H1 (cell line): ENCODE measurements around the gene IDI2. TPM values are rescaled to one million over a fixed set of nuclear protein-coding genes. Genes with fewer than 3 reads are reported as not detected.

Experiments used
- CTCF ChIA-PET: fragments of 300-600 bp; sonication (Branson Sonifier 250); formaldehyde crosslinking; loops from one replicate; lab custom pipeline; 2021; ENCODE audit not compliant: partially characterized antibody; lab: Charles Lee
- POLR2A ChIA-PET: fragments of 300-600 bp; sonication (Branson Sonifier 250); formaldehyde crosslinking; loops from one replicate; lab custom pipeline; 2021; ENCODE audit warnings: inconsistent platforms; ENCODE audit not compliant: partially characterized antibody; lab: Charles Lee
- DNase-seq, 2 experiments: peaks; one replicate each; pipeline versions ENCODE4 v3.0.0 to v3.0.0-alpha.2; 2010 to 2022; ENCODE audit warnings: low spot score in 2 of 2, low read depth in 1 of 2, mixed read lengths in 1 of 2
- FAIRE-seq: peaks from 2 replicates; lab custom pipeline; 2011; peaks lifted over from hg19 to GRCh38; lab: Jason Lieb, UNC
- H2AFZ ChIP-seq: 2 replicates; pipeline ENCODE4 v1.8.1; 2012; ENCODE audit warnings: low read length, inconsistent platforms
- H2AK5ac ChIP-seq: 2 replicates; pipeline ENCODE4 v1.6.1; 2013; ENCODE audit warnings: low read depth, low read length
- H2BK120ac ChIP-seq: replicated peaks from 2 replicates; pipeline ENCODE3; 2013; ENCODE audit warnings: low read depth, low read length, inconsistent platforms
- H2BK12ac ChIP-seq: 2 replicates; pipeline ENCODE4 v1.6.1; 2013; ENCODE audit warnings: low read depth, low read length
- H2BK15ac ChIP-seq: 2 replicates; pipeline ENCODE4 v1.6.1; 2013; ENCODE audit warnings: low read length
- H2BK20ac ChIP-seq: 2 replicates; pipeline ENCODE4 v1.6.1; 2013; ENCODE audit warnings: low read length
- H2BK5ac ChIP-seq: 2 replicates; pipeline ENCODE4 v1.6.1; 2013; ENCODE audit warnings: low read depth, low read length
- H3K14ac ChIP-seq: 2 replicates; pipeline ENCODE4 v1.6.1; 2013; ENCODE audit warnings: inconsistent platforms; ENCODE audit not compliant: insufficient read length
- H3K18ac ChIP-seq: 2 replicates; pipeline ENCODE4 v1.6.1; 2013; ENCODE audit warnings: low read length; ENCODE audit errors: extremely low read depth
- H3K23ac ChIP-seq: 2 replicates; pipeline ENCODE4 v1.6.1; 2013; ENCODE audit warnings: inconsistent platforms; ENCODE audit not compliant: insufficient read length
- H3K23me2 ChIP-seq: 2 replicates; pipeline ENCODE4 v1.6.1; 2013; ENCODE audit warnings: low read depth, low read length
- H3K27ac ChIP-seq: 2 replicates; pipeline ENCODE4 v1.6.1; 2011; ENCODE audit warnings: low read depth, low read length, inconsistent platforms
- H3K27me3 ChIP-seq, 4 experiments: replicated peaks in 1 of 4; 1 replicate in 1 of 4; 2 replicates in 3 of 4; pipeline versions ENCODE4 v1.6.1 to v1.8.1; 2011 to 2013; ENCODE audit warnings: low read length in 3 of 4, mild to moderate bottlenecking in 3 of 4, inconsistent platforms in 2 of 4, mixed read lengths in 2 of 4, moderate library complexity in 1 of 4; ENCODE audit not compliant: control insufficient read depth in 3 of 4, insufficient read depth in 3 of 4; ENCODE audit errors: extremely low read depth in 1 of 4
- H3K36me3 ChIP-seq, 4 experiments: 2 replicates each; pipeline versions ENCODE4 v1.6.1 to v1.8.1; 2011 to 2013; ENCODE audit warnings: mild to moderate bottlenecking in 4 of 4, low read length in 3 of 4, moderate library complexity in 2 of 4, control low read depth in 1 of 4, inconsistent platforms in 1 of 4; ENCODE audit not compliant: insufficient read depth in 4 of 4, control insufficient read depth in 2 of 4
- H3K4ac ChIP-seq: replicated peaks from 2 replicates; pipeline ENCODE3; 2013; ENCODE audit warnings: low read length, low read depth, mixed read lengths, inconsistent platforms; ENCODE audit not compliant: insufficient read length
- H3K4me1 ChIP-seq, 4 experiments: replicated peaks in 1 of 4; 1 replicate in 1 of 4; 2 replicates in 3 of 4; pipeline versions ENCODE4 v1.6.1 to v1.8.1; 2011 to 2013; ENCODE audit warnings: low read length in 3 of 4, inconsistent platforms in 2 of 4, mixed read lengths in 1 of 4; ENCODE audit not compliant: insufficient read depth in 4 of 4, control insufficient read depth in 3 of 4
- H3K4me2 ChIP-seq, 2 experiments: 2 replicates each; pipeline versions ENCODE4 v1.6.1 to v1.8.1; 2011 to 2013; ENCODE audit warnings: low read depth in 2 of 2, low read length in 2 of 2, control low read depth in 1 of 2, inconsistent platforms in 1 of 2, mild to moderate bottlenecking in 1 of 2; ENCODE audit not compliant: insufficient read depth in 1 of 2
- H3K4me3 ChIP-seq, 4 experiments: fragments of 200-600, 300-600 bp in 1 of 4; sonication (generic), shearing (Covaris generic), sonication (Bioruptor Twin) in 1 of 4; 2 replicates each; pipeline versions ENCODE4 v1.5.1 to v1.8.1; 2011 to 2016; ENCODE audit warnings: low read length in 4 of 4, low read depth in 3 of 4, control low read depth in 2 of 4, inconsistent platforms in 2 of 4, mild to moderate bottlenecking in 2 of 4, mixed read lengths in 1 of 4, moderate library complexity in 1 of 4; ENCODE audit not compliant: insufficient read depth in 2 of 4; ENCODE audit errors: extremely low read depth in 1 of 4
- H3K56ac ChIP-seq: replicated peaks from 2 replicates; pipeline ENCODE3; 2013; ENCODE audit warnings: low read depth, mild to moderate bottlenecking, mixed read lengths, low read length, inconsistent platforms; ENCODE audit not compliant: insufficient read length
- H3K79me1 ChIP-seq: 2 replicates; pipeline ENCODE4 v1.6.1; 2013; ENCODE audit warnings: low read depth, low read length, control low read depth
- H3K79me2 ChIP-seq, 2 experiments: 2 replicates each; pipeline versions ENCODE4 v1.6.1 to v1.8.1; 2012 to 2013; ENCODE audit warnings: low read length in 2 of 2, mild to moderate bottlenecking in 2 of 2, inconsistent platforms in 1 of 2; ENCODE audit not compliant: insufficient read depth in 2 of 2, control insufficient read depth in 1 of 2
- H3K9ac ChIP-seq, 4 experiments: replicated peaks in 1 of 4; 1 replicate in 1 of 4; 2 replicates in 3 of 4; pipeline versions ENCODE4 v1.6.1 to v1.8.1; 2011 to 2013; ENCODE audit warnings: low read depth in 3 of 4, low read length in 3 of 4, control low read depth in 2 of 4, mild to moderate bottlenecking in 2 of 4, moderate library complexity in 2 of 4, inconsistent platforms in 1 of 4; ENCODE audit errors: extremely low read depth in 1 of 4
- H3K9me3 ChIP-seq, 2 experiments: 2 replicates each; pipeline versions ENCODE4 v1.6.1 to v1.8.1; 2012 to 2013; ENCODE audit warnings: mild to moderate bottlenecking in 2 of 2, moderate library complexity in 2 of 2, control low read depth in 1 of 2, inconsistent platforms in 1 of 2, low read depth in 1 of 2, low read length in 1 of 2, mixed read lengths in 1 of 2; ENCODE audit not compliant: insufficient read depth in 2 of 2
- H4K20me1 ChIP-seq, 2 experiments: replicated peaks in 1 of 2; 2 replicates each; pipeline versions ENCODE3 to v1.8.1; 2011 to 2013; ENCODE audit warnings: inconsistent platforms in 2 of 2, low read length in 2 of 2, mild to moderate bottlenecking in 1 of 2; ENCODE audit not compliant: insufficient read depth in 2 of 2, control insufficient read depth in 1 of 2
- H4K5ac ChIP-seq: 2 replicates; pipeline ENCODE4 v1.6.1; 2013; ENCODE audit warnings: low read length, low read depth, mixed read lengths, inconsistent platforms; ENCODE audit not compliant: insufficient read length
- H4K8ac ChIP-seq: 2 replicates; pipeline ENCODE4 v1.8.0; 2013; ENCODE audit warnings: mild to moderate bottlenecking, moderate library complexity, low read length, inconsistent platforms; ENCODE audit not compliant: insufficient read depth; ENCODE audit errors: extremely low read depth
- H4K91ac ChIP-seq: replicated peaks from 2 replicates; pipeline ENCODE3; 2013; ENCODE audit warnings: low read length, mixed read lengths, inconsistent platforms; ENCODE audit not compliant: insufficient read length
- ASH2L ChIP-seq: fragments of 200-600, 300-600 bp; sonication (generic); IDR thresholded peaks from one replicate; pipeline ENCODE4 v1.7.1; 2017; ENCODE audit warnings: low read length
- BACH1 ChIP-seq: IDR thresholded peaks from 2 replicates; pipeline ENCODE4 v1.6.1; 2012; ENCODE audit warnings: low read length, improper control_type of control experiment
- JUN ChIP-seq: IDR thresholded peaks from 2 replicates; pipeline ENCODE4 v1.6.1; 2011; ENCODE audit warnings: low read depth, mild to moderate bottlenecking, improper control_type of control experiment, low read length
- MAX ChIP-seq: IDR thresholded peaks from 2 replicates; pipeline ENCODE4 v1.6.1; 2012; ENCODE audit warnings: inconsistent platforms
- RNF2 ChIP-seq: fragments of 200-900, 300-1000 bp; sonication (generic); IDR thresholded peaks from 2 replicates; pipeline ENCODE4 v1.7.1; 2016; ENCODE audit warnings: borderline replicate concordance, low read depth, mild to moderate bottlenecking, antibody characterized with exemption, low read length; ENCODE audit not compliant: poor library complexity, severe bottlenecking; ENCODE audit errors: missing control alignments
- SAP30 ChIP-seq: fragments of 300-600 bp; sonication (generic); IDR thresholded peaks from 2 replicates; pipeline ENCODE4 v1.7.1; 2012; ENCODE audit warnings: low read length, moderate library complexity, mild to moderate bottlenecking, inconsistent platforms; ENCODE audit not compliant: insufficient read depth, insufficient replicate concordance
- SIN3A ChIP-seq, 2 experiments: IDR thresholded peaks in 1 of 2; conservative IDR thresholded peaks in 1 of 2; 2 replicates each; pipeline ENCODE4 v1.6.1; 2011 to 2012; ENCODE audit warnings: low read length in 2 of 2, improper control_type of control experiment in 1 of 2, low read depth in 1 of 2, mild to moderate bottlenecking in 1 of 2
- SUZ12 ChIP-seq: fragments of 200-600 bp; sonication (generic); IDR thresholded peaks from 2 replicates; pipeline ENCODE4 v1.6.1; 2012; ENCODE audit warnings: mild to moderate bottlenecking, inconsistent platforms, low read length, moderate library complexity, mixed read lengths
- WGBS, 2 experiments: shearing (Covaris generic) in 1 of 2; methylation state at CpG; one replicate each; pipeline versions ENCODE4 v1.1.6 to v1.1.7; 2013 to 2015; ENCODE audit warnings: low lambda C conversion rate in 2 of 2, mixed read lengths in 2 of 2, inconsistent platforms in 1 of 2, low coverage in 1 of 2, missing lambda C conversion rate in 1 of 2; ENCODE audit not compliant: insufficient replicate concordance in 2 of 2, insufficient coverage in 1 of 2, insufficient read length in 1 of 2; ENCODE audit errors: extremely low coverage in 1 of 2, missing lambda C conversion rate in 1 of 2; 5-methylcytosine and 5-hydroxymethylcytosine counted together
- polyA plus RNA-seq, 7 experiments: library from polyadenylated mRNA; depleted of rRNA in 3 of 7; stranded (reverse) in 5 of 7; unstranded in 2 of 7; fragments of >200 nt in 5 of 7; fragments of 200-250 nt in 2 of 7; gene quantifications; 1 replicate in 5 of 7; 2 replicates in 1 of 7; 4 replicates in 1 of 7; pipeline versions ENCODE4 v1.2.1 to v1.2.3, GENCODE V29; 2011 to 2013; ENCODE audit warnings: missing spikeins in 2 of 7, mixed read lengths in 2 of 7
- total RNA-seq: library from RNA; stranded (reverse); fragmentation: NEBNext Ultra II Directional; extraction: Animal tissue kit (Norgen Biotek cat#: 25700); gene quantifications from 2 replicates; pipeline ENCODE4 v1.2.1, GENCODE V29; 2021

The IDI2 gene
- total and polyA plus RNA-seq, 2 of the 8 experiments (the other 6 are each of a cell fraction or from before 2014, with no cell fraction given), result not detected

GRCh38 chr10:969473-970150 is 56.0 kb downstream of the IDI2 start:
- 87% methylated on average over 15 of the region's 15 CpGs; no CpG with 5 or more reads in 1 of the 2 experiments for WGBS, 2 experiments
- Histone ChIP-seq H3K18ac (no peak overlapping the region), H2AK5ac (no peak overlapping the region), H3K4me3 (no peak overlapping the region), H4K91ac (no peak overlapping the region), H3K4me1 (peaks cover 0 to 10% (median 3%) of the 10 kb centered on the region in 4 experiments; a peak in 4 of 7 replicates), H4K20me1 (no peaks in the 10 kb centered on the region), H3K27me3 (no peaks in the 10 kb centered on the region), H3K4ac (no peak overlapping the region), H3K4me2 (no peak overlapping the region), H3K79me1 (no peaks in the 10 kb centered on the region), H3K27ac (no peak overlapping the region), H4K8ac (0 out of 2 replicates have a peak overlapping the region, but pooled peaks have one; percentile 59), H2BK20ac (no peak overlapping the region), H2BK120ac (no peak overlapping the region), H3K14ac (no peak overlapping the region), H3K23me2 (no peaks in the 10 kb centered on the region), H3K36me3 (no peaks in the 10 kb centered on the region), H2BK12ac (no peak overlapping the region), H3K79me2 (no peaks in the 10 kb centered on the region), H3K9ac (no peak overlapping the region), H3K9me3 (no peaks in the 10 kb centered on the region), H2BK15ac (no peak overlapping the region), H2BK5ac (no peak overlapping the region), H3K23ac (no peak overlapping the region), H4K5ac (no peak overlapping the region), H3K56ac (no peak overlapping the region), H2AFZ (no peak overlapping the region)
- TF ChIP-seq RNF2 (no peak), JUN (no peak), SUZ12 (no peak), MAX (peak; percentile 79), SIN3A (conservative IDR thresholded peaks at IDR 0.05 in 1 of 2, IDR thresholded peaks at IDR 0.05 in 1 of 2; ENCODE audit: low read depth in 1 of 2, low read length in 2 of 2) (no peak), BACH1 (no peak), ASH2L (no peak), SAP30 (no peak)
- CTCF ChIA-PET, result interaction anchor here (0.5 to 1.4 kb wide), 6 partner anchors 11 to 139 kb away, joined by 3 to 4 read pairs (median 3); no protein-coding TSS in a partner anchor
- POLR2A ChIA-PET, result interaction anchor here (1.5 to 1.6 kb wide), 2 partner anchors 17 to 19 kb away, joined by 3 to 11 read pairs; partner anchors contain the start of gene GTPBP4
- FAIRE-seq, result no peak
- DNase-seq, result no peak
